GM12878 (cell line): ENCODE measurements around the gene ARHGAP22. TPM values are rescaled to one million over a fixed set of nuclear protein-coding genes. Genes with fewer than 3 reads are reported as not detected.

Experiments used
- ATAC-seq: fragments of 200-7000 bp; cut with Tn5 transposase; 3 replicates; pipeline ENCODE4 v1.9.1; 2020; ENCODE audit warnings: mild to moderate bottlenecking, moderate library complexity
- BruUV-seq: library from RNA; stranded (reverse); fragments of 400-500 nt; replicated peaks from 2 replicates; lab custom pipeline; 2021; lab: Mats Ljungman, UMichigan
- CTCF ChIA-PET: fragments of 300-600 bp; sonication (Branson Sonifier 250); formaldehyde crosslinking; extraction: SDS; loops from one replicate; lab custom pipeline; 2021; ENCODE audit warnings: inconsistent platforms; lab: Yijun Ruan, JAX
- POLR2A ChIA-PET: fragments of 350-600 bp; formaldehyde crosslinking; extraction: SDS; loops from one replicate; lab custom pipeline; 2021; ENCODE audit warnings: inconsistent platforms; lab: Charles Lee
- RAD21 ChIA-PET: fragments of 300-600 bp; sonication (Branson Sonifier 250); formaldehyde crosslinking; loops from one replicate; lab custom pipeline; 2023; ENCODE audit warnings: antibody characterized with exemption; ENCODE audit not compliant: unreplicated experiment; lab: Charles Lee
- SMC1A ChIA-PET: fragments of 300-600 bp; sonication (Branson Sonifier 250); formaldehyde crosslinking; loops from one replicate; lab custom pipeline; 2023; ENCODE audit not compliant: unreplicated experiment, uncharacterized antibody; lab: Charles Lee
- DNase-seq: peaks from one replicate; pipeline ENCODE4 v3.0.0-alpha.2; 2011; ENCODE audit warnings: low read depth, low spot score
- FAIRE-seq: peaks from 3 replicates; lab custom pipeline; 2011; peaks lifted over from hg19 to GRCh38; lab: Jason Lieb, UNC
- H2AFZ ChIP-seq: 2 replicates; pipeline ENCODE4 v1.6.0; 2011; ENCODE audit warnings: low read depth, low read length, control low read depth; ENCODE audit not compliant: control insufficient read depth
- H3K27ac ChIP-seq: 2 replicates; pipeline ENCODE4 v1.5.1; 2011; ENCODE audit warnings: control low read depth; ENCODE audit not compliant: control insufficient read depth, insufficient read depth
- H3K27me3 ChIP-seq, 2 experiments: replicated peaks in 1 of 2; 2 replicates each; pipeline versions ENCODE4 v1.6.0 to v1.6.1; 2011; ENCODE audit warnings: low read length in 1 of 2; ENCODE audit not compliant: control insufficient read depth in 2 of 2, insufficient read depth in 2 of 2
- H3K36me3 ChIP-seq, 2 experiments: 2 replicates each; pipeline ENCODE4 v1.5.1; 2011; ENCODE audit warnings: low read length in 1 of 2; ENCODE audit not compliant: control insufficient read depth in 2 of 2, insufficient read depth in 2 of 2
- H3K4me1 ChIP-seq: 2 replicates; pipeline ENCODE4 v1.6.1; 2011; ENCODE audit warnings: mild to moderate bottlenecking, low read length, moderate library complexity, mixed read lengths; ENCODE audit not compliant: control insufficient read depth, insufficient read depth
- H3K4me2 ChIP-seq: 2 replicates; pipeline ENCODE4 v1.6.0; 2011; ENCODE audit warnings: control low read depth; ENCODE audit not compliant: control insufficient read depth, insufficient read depth
- H3K4me3 ChIP-seq: fragments of 200-600 bp; sonication (generic); 2 replicates; pipeline ENCODE4 v1.5.1; 2016
- H3K79me2 ChIP-seq: 2 replicates; pipeline ENCODE4 v1.6.0; 2011; ENCODE audit warnings: low read length; ENCODE audit not compliant: control insufficient read depth, insufficient read depth
- H3K9ac ChIP-seq: 2 replicates; pipeline ENCODE4 v1.8.0; 2011; ENCODE audit warnings: low read length, control low read depth, mixed read lengths; ENCODE audit not compliant: control insufficient read depth, insufficient read depth
- H3K9me3 ChIP-seq: replicated peaks from 3 replicates; pipeline ENCODE4 v1.5.1; 2011; ENCODE audit warnings: mild to moderate bottlenecking, low read length; ENCODE audit not compliant: control insufficient read depth, insufficient read depth
- H4K20me1 ChIP-seq: 2 replicates; pipeline ENCODE4 v1.6.0; 2011; ENCODE audit not compliant: control insufficient read depth, insufficient read depth
- ATF7 ChIP-seq: fragments of 450-650 bp; IDR thresholded peaks from 2 replicates; pipeline ENCODE4 v1.6.1; 2016; ENCODE audit warnings: low read depth, mild to moderate bottlenecking
- CEBPB ChIP-seq, 2 experiments: fragments of 150-350 bp in 1 of 2; IDR thresholded peaks; 2 replicates each; pipeline ENCODE4 v1.6.1; 2012 to 2014; ENCODE audit warnings: low read depth in 2 of 2, low read length in 2 of 2, borderline replicate concordance in 1 of 2, inconsistent platforms in 1 of 2
- CHD2 ChIP-seq: IDR thresholded peaks from 2 replicates; pipeline ENCODE4 v1.6.1; 2011; ENCODE audit warnings: low read depth, low read length, improper control_type of control experiment, borderline replicate concordance
- E2F4 ChIP-seq: IDR thresholded peaks from 2 replicates; pipeline ENCODE4 v1.6.1; 2012; ENCODE audit warnings: low read depth, low read length, improper control_type of control experiment
- GATAD2B ChIP-seq: fragments of 450-650 bp; conservative IDR thresholded peaks from 2 replicates; pipeline ENCODE4 v1.6.1; 2017; ENCODE audit warnings: low read depth, mild to moderate bottlenecking, moderate library complexity
- IKZF2 ChIP-seq, 2 experiments: fragments of 450-650 bp; IDR thresholded peaks; 2 replicates each; pipeline ENCODE4 v1.6.1; 2017; ENCODE audit warnings: mild to moderate bottlenecking in 2 of 2, moderate library complexity in 2 of 2
- KDM1A ChIP-seq: fragments of 200-600 bp; sonication (generic); IDR thresholded peaks from 2 replicates; pipeline ENCODE4 v1.6.1; 2016; ENCODE audit warnings: borderline replicate concordance
- NBN ChIP-seq: fragments of 450-650 bp; IDR thresholded peaks from 2 replicates; pipeline ENCODE4 v1.6.1; 2016
- NRF1 ChIP-seq: conservative IDR thresholded peaks from 2 replicates; pipeline ENCODE4 v1.6.1; 2011; ENCODE audit warnings: mild to moderate bottlenecking, low read depth, low read length, improper control_type of control experiment
- REST ChIP-seq: IDR thresholded peaks from 2 replicates; pipeline ENCODE4 v1.6.1; 2012; ENCODE audit warnings: mild to moderate bottlenecking, low read depth, low read length
- SREBF2 ChIP-seq: IDR thresholded peaks from 2 replicates; pipeline ENCODE4 v1.6.1; 2012; ENCODE audit warnings: mild to moderate bottlenecking, low read length
- ZBTB40 ChIP-seq: fragments of 450-650 bp; IDR thresholded peaks from 2 replicates; pipeline ENCODE4 v1.6.1; 2016; ENCODE audit warnings: mild to moderate bottlenecking, moderate library complexity, borderline replicate concordance
- ZNF274 ChIP-seq: IDR thresholded peaks from one replicate; pipeline ENCODE4 v1.8.0; 2011; ENCODE audit not compliant: insufficient read length, insufficient read depth
- WGBS: methylation state at CpG from one replicate; pipeline ENCODE4 v1.1.6; 2016; ENCODE audit warnings: low lambda C conversion rate; ENCODE audit not compliant: insufficient replicate concordance, insufficient coverage; ENCODE audit errors: missing lambda C conversion rate; 5-methylcytosine and 5-hydroxymethylcytosine counted together
- in situ Hi-C: fragments of 300-500 bp; cut with MboI; formaldehyde crosslinking; loops from 9 replicates; pipeline ENCODE4 v1.14.3; 2018; ENCODE audit warnings: mixed read lengths
- intact Hi-C: fragments of 100-400 bp; cut with micrococcal nuclease; formaldehyde crosslinking; loops from one replicate; pipeline ENCODE4 v1.14.2; 2022; ENCODE audit not compliant: unreplicated experiment
- polyA plus RNA-seq, 11 experiments: library from polyadenylated mRNA; depleted of rRNA in 4 of 11; unstranded in 6 of 11; stranded (reverse) in 5 of 11; fragments of >200 nt; fragmentation: Nextera tagmentation in 4 of 11; fragmentation: Illumina TruSeq in 1 of 11; extraction: Ambion mirVana in 4 of 11; extraction: Trizol in 1 of 11; gene quantifications; 1 replicate in 1 of 11; 2 replicates in 10 of 11; pipeline versions ENCODE4 v1.2.1 to v1.2.3, GENCODE V29; 2011 to 2016; ENCODE audit warnings: inconsistent platforms in 2 of 11, missing spikeins in 2 of 11, low read depth in 1 of 11
- total RNA-seq, 4 experiments: library from RNA; depleted of rRNA in 3 of 4; stranded (reverse); fragments of >200 nt in 3 of 4; fragmentation: Illumina TruSeq in 1 of 4; extraction: Trizol in 1 of 4; gene quantifications; 2 replicates each; pipeline versions ENCODE4 v1.2.1 to v1.2.3, GENCODE V29; 2013 to 2021

The ARHGAP22 gene
- total and polyA plus RNA-seq, 10 of the 15 experiments (the other 5 are each of a cell fraction or from before 2014, with no cell fraction given), result 0.07 to 0.61 (median 0.18) TPM; not detected in 5

GRCh38 chr10:48548531-48549135 lies 56.2 kb downstream of the ARHGAP22 start (continued):
- TF ChIP-seq CHD2 (no peak), SREBF2 (no peak), KDM1A (no peak)
- TF ChIP-seq, all 136 proteins: peak for 0

GRCh38 chr10:48547981-48548380 lies 56.9 kb downstream of the ARHGAP22 start:
- DNase-seq (no peak), FAIRE-seq (no peak), ATAC-seq (no peak)
- H3K9ac ChIP-seq, result no peak overlapping the region
- RAD21 ChIA-PET, result interaction anchor here (1.0 to 21.1 kb wide), 3 partner anchors 108 to 252 kb away, joined by 3 to 333 read pairs (median 3); no protein-coding TSS in a partner anchor
- intact Hi-C loops, result no loop called here
- no peaks in the 10 kb centered on the region for H3K36me3 ChIP-seq
- H3K79me2 ChIP-seq, result no peaks in the 10 kb centered on the region
- no peak overlapping the region for H3K4me2 ChIP-seq
- POLR2A ChIA-PET, result no interaction called here
- H2AFZ ChIP-seq, result no peak overlapping the region
- H3K4me3 ChIP-seq, result no peak overlapping the region
- CTCF ChIA-PET, result interaction anchor here (1.3 to 19.6 kb wide), 3 partner anchors 59 to 109 kb away, joined by 4 to 436 read pairs (median 35); partner anchors contain the start of gene ARHGAP22
- no peaks in the 10 kb centered on the region for H3K27me3 ChIP-seq
- BruUV-seq, result no TSS peak
- SMC1A ChIA-PET, result interaction anchor here (0.6 to 10.7 kb wide), 6 partner anchors 48 to 184 kb away, joined by 3 to 173 read pairs (median 5); no protein-coding TSS in a partner anchor
- in situ Hi-C loops, result no loop called here
- H3K9me3 ChIP-seq, result no peaks in the 10 kb centered on the region
- no peaks in the 10 kb centered on the region for H3K4me1 ChIP-seq
- WGBS, result 51% methylated on average over 10 of the region's 10 CpGs
- H3K27ac ChIP-seq, result no peak overlapping the region
- no peaks in the 10 kb centered on the region for H4K20me1 ChIP-seq
- no peak for TF ChIP-seq GATAD2B
- no peak for TF ChIP-seq IKZF2 (IDR thresholded peaks at IDR 0.05)
- no peak for TF ChIP-seq ZBTB40
- TF ChIP-seq E2F4, result no peak
- no peak for TF ChIP-seq ZNF274
- TF ChIP-seq NBN, result no peak
- no peak for TF ChIP-seq REST
- no peak for TF ChIP-seq CEBPB (IDR thresholded peaks at IDR 0.05; ENCODE audit: borderline replicate concordance in 1 of 2, low read depth in 2 of 2, low read length in 2 of 2)
- TF ChIP-seq NRF1, result no peak
- TF ChIP-seq ATF7, result no peak
